ENCODE data around the gene LINC01488.

LINC01488 gene

DNA sequence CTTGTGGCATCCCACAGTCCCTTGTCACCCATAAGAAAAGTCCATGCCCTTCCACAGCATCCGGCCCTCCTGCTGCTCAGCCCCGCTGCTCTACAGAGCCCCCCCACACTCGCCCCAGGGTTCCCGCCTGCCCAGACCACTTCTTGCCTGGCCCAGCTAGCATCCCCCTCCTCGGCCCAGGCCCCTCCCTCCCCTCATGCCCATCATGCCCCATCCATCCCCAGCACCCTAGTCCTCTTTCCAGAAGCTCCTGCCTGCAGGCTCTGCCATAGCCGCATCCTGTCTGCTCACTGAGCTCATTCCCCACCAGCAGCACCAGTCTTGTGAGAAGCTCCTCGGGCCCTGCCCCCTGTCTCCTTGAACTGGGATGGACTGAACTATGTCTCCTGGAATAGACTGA is 54.4 kb downstream of the LINC01488 start:
- no peak for DNase-seq

DNA sequence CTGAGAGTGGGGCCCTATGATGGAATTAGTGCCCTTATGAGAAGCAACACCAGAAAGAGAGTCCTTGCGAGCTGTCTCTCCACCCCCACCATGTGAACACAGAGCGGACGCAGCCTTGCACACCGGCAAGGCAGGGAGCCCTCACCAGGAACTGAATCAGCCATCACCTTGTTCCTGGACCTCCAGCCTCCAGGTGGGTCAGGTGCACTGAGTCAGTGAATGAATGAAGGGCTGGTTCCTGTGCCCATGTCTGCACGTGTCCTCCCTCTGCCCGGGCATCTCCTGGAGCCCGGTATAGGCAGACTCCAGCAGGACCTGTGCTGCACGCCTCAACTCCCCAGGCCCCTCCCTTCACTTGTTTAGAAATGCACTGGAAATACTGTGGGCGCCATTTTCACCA is 54.9 kb downstream of the LINC01488 start:
- no peak for DNase-seq

DNA sequence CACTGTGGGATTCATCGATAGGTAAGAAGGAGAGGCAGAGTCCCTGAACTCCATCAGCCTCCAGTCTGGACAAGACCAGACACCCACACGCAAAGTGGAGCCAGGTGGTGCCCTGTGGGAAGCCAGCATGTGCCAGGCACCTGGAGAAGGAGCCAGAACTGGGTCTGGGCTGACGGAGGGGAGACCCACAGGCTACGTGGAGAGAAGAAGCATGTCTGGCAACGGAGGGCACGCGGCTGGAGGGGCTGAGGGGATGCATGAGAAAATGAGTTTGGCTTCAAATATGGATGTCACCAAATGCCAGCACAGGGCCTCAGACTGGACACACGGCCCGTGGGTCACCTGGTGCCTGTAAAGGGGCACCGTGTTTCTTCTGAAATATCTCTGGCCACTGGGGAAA is 55.7 kb downstream of the LINC01488 start:
- no peak for DNase-seq

DNA sequence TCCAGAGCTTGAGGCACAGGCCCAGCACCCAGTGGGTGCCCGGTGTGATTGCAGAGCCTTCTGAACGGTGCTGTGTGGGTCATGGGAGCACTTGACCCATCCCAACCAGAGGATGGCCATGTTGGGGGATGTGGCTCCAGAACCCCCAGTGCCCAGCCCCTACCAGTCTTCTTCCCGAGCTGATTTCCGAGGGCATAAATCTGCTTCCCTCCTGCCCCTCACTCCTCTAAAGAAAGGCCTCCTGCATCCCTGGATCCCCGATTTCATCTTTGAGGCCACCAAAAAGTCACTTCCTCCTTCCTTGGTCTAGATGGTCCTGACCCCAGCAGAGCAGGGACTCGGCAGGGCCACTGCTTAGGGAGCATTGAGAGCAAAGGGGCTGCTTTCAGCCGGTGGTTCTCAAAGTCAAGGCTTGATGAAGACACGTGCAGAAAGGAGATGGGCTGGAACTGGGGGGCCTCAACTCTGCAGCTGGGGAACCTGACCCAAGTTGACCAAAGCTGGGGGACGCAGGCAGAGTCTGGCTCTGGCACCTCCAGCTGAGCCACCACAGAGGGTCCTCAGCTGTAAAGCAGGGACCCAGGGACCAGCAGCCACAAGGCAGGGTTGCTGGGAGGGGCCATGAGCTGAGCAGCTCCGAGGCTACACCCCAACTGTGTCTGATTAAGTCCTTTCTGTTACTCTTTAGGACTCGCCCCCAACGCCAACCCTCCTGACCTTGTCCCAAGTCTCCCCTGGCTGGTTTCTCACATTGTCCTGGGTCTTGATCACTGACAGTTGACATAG is 56.6 kb downstream of the LINC01488 start:
- no peak for DNase-seq

DNA sequence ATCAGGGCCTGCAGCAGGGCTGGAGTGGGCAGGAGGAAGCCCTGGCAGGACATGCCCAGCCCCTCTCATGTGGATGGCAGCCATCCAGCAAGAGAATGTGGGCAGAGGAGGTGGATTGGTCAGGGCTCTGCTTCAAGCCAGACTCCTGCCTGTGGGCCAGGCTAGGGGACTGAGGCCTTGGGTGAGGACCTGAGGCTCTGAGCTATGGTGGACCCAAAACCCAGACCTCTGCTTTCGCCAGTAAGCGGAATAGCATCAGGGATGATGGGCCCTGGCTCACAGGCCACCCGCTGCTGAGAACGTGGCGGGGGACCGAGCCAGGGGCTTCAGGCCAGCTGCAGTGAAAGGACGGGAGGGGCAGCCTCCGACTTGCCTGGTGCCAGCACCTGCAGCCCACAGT is 57.4 kb downstream of the LINC01488 start:
- no peak for DNase-seq

DNA sequence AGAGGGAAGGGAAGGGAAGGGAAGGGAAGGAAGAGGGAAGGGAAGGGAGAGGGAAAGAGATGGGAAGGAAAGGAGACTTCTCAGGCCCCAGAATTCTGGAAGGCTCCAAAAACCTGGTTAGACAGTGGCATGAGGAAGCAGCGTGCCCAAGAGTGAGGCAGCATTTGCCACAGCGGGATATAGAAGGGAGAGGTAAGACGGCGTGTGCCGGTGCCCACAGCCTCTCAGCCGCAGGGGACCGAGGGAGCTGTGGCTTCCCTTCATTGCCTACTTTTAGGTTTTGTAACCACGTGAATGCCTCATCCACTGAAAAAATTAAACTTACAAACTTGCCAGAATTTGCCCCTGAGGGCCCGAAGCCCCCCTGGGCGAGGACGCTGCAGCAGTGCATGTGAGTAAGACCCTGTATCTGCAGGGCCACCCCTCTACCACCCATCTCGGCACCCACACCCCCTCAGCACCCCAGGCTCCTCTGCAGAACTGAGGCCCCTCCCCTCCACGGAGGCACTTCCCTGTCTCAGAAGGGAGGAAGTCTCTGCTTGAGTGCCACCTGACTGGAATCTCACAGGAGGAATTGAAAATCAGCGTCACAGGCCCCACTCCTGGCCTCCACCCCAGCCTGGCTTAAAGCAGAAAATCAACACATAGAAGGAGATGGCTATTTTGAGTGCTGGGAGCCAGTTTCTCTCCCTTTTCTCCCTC is 58.1 kb downstream of the LINC01488 start:
- DNase-seq = no peak

DNA sequence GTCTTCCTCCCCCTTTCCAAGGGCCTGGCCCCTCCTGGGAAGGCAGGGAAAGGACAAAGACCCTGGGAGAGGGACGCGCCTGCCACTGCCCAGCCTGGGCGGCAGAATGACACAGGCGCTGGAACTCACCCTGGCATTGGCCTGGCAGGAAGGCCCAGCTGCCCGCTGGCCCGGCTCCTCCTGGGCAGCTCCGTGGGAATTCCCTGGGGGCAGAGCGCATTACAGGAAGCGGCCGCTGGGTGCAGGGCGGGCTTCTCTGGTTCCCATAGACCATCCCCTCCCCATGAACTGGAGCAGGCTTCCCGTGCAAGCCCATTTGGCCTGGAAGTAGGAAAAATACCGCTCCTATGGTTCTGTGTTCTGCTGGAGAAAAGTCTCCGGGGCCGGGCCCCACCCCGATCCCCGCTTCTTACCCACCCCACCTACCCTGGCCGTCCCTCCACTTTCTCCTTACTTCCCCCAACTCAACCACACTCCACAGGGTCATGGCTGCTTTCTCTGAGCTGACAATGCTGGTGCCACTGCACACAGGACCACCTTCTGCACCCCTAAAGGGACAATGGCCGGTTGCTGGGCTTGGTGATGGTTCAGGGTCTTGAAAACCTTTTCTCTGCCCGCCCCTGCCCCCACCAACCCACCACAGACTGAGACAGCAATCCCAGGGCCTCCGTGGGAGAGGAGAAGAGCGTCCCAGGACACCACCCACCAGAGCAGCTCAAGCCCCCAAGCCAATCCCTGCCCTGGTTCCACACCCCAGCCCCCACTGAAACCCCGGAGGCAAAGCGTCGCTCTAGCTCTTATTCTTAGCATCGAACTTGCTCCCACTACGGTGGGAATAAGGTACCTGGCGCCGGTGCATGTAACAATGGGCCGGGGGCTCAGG is 58.9 kb downstream of the LINC01488 start:
- DNase-seq = no peak

DNA sequence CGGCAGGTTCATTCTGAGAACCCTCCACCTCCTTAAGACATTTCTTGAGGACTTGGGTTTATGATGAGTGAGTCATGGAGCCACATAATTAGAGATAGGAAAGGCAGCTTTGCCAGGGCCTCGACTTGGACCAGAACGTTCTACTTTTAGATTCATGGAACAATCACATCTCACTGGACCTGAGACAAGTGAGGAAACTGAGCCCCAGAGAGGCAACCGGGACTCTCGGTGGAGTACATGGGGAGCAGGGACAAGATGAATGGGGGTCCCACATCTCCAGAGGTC is 59.5 kb downstream of the LINC01488 start:
- DNase-seq = no peak

DNA sequence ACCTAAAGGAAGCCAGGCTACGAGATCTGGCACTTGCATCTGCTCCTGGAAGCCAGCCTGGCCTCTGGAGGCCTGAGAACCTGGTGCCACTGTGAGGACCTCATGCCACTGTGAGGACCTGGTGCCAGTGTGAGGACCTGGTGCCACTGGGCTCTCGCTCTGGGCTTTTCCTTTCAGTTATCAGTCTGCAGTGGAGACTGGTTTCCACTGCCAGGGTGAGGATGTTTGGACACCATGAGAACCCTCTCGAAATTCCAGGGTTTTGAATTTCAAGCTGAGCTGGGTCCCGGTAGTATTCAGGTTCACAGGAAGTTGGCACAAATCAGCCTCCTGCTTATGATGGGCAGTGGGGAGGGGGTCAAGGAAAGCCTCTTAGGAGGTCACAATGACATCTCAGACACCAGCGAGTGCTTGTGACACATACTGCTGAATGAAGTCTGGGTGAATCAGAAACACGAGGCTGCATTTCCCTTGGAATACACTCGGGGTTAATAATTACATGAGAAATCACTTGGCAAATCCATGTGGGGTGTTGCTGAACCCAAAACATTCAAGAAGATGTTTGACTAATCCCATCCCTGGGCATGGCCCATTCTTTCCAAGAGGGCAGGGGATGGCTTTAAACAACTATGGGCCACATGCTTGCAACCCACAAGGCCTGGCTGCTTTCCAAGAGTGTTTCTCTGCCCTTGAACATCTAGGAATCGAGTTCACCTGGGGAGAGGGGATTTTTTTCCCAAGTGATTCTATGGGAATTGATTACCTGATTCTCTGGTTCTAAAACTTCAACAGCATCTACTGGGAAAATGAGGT is 60.2 kb downstream of the LINC01488 start:
- DNase-seq = no peak

DNA sequence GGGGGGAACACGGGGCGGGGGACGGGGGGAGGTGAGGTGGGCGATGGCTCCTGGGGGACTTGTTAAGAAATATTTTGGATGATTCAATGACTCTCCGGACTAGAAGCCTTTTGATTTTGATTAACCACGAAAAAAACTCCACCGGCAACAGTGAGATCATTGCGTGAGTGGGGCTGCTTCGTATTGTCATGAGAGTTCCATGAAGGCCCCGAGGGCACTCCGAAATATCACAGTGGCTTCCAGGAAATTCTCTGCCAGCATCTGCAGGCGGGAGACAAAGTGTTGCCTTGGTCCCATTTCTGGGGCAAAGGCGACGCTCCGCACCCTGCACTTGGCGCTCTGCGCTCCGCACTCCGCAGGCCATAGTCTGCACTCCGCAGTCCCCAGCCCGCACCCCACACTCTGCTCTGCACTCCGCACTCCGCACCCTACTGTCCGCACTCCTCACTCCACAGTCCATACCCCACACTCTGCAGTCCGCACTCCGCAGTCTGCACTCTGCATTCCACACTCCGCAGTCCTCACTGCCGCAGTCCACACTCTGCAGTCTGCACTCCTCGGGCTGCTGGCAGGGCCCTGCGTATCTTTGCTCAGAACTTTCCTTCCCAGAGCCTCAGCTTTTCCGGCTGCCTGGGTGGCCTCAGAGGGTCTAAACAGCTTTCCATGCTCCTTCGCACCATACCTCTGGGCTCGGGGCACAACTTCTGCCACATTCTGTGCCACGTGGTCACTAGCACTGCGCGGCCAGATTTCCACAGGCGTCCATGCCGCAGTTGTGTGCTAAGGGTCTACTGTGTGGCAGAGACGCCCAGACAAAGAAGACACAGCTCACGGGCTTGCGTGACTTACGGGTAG is 61.1 kb downstream of the LINC01488 start:
- no peak for DNase-seq
